Activated effector memory CD4-positive, alpha-beta T cell treated with Interleukin-2 at 50 U/mL for 16 hours (primary cell): Measurements from ENCODE around the gene RTN4RL1.
"Not testable (repeated sequence)": the region's sequence is repeated elsewhere in the genome, so short reads cannot be mapped to it uniquely, and the experiment has no call there.

Experiments
- DNase-seq: peaks from one replicate; pipeline ENCODE4 v3.0.0-alpha.2; 2020

Gene RTN4RL1

DNA sequence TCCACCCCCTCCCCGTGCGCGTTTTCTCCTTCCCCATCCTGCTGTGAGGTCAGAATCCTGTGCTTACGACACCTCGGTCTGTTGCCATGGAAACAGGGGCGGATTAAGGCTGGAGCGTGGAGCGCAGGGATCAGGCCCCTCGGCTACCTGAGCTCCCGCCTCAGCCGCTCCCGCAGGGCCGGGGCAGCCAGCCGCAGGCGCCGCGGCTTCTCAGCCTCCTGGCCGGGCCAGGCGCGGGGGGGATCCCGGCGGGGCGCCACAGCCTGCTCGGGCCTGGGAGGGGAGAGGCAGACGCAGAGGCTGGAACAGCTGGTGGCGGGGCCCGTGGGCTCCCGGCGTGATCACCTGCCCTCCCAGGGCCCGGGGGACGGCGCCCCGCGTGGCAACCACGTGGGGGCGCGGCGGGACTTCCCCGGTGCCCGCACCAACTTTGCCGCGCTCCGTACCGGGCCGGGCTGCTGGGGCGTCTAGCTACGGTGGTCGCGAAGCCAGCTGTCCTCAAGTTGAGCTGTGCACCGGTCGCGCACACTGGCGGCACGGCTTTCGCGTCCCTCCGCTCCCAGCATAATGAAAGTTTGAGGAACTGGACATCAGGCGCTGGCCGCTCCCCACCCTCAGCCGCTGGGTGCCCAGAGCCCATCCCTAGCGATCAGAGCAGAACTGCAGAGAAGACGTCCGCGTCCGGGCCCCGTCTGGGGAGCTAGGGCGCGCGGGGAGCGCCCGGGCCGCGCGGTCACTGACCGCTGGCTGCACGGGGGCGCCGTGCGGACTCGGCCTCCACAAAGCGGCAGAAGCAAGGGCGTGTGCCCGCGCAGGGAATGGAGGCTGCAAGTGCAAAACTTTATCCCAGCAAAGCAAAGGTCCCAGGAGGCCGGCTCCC, 1.2 kb downstream of the RTN4RL1 start:
- no peak for DNase-seq

- no peak for DNase-seq
Measured at GRCh38 chr17:2023256-2023655, 1.9 kb downstream of the RTN4RL1 start.

- DNase-seq = no peak
Measured at GRCh38 chr17:2022647-2023240, 2.4 kb downstream of the RTN4RL1 start.

DNA sequence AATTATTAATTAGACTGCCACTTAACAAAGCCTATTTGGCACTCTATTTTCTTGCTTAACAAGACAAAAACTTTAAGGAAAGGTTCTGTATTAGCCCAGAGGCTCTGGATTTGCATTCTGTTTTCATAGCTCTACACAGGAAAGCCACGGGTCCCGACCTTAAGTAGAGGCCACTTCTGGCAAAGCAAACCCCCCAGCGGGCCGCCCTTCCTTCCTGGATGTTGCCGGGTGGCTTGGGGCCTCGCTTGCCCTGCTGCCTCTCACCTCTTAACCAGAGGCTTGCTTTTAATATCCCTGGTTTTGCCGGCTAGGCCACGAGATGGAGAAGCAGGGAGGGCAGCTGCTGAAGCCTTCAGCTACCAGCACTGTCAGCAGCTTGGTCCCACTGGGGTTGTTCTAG, 4.4 kb downstream of the RTN4RL1 start:
- no peak for DNase-seq

GRCh38 chr17:2019723-2020122, 5.4 kb downstream of the RTN4RL1 start:
- DNase-seq = no peak

DNA sequence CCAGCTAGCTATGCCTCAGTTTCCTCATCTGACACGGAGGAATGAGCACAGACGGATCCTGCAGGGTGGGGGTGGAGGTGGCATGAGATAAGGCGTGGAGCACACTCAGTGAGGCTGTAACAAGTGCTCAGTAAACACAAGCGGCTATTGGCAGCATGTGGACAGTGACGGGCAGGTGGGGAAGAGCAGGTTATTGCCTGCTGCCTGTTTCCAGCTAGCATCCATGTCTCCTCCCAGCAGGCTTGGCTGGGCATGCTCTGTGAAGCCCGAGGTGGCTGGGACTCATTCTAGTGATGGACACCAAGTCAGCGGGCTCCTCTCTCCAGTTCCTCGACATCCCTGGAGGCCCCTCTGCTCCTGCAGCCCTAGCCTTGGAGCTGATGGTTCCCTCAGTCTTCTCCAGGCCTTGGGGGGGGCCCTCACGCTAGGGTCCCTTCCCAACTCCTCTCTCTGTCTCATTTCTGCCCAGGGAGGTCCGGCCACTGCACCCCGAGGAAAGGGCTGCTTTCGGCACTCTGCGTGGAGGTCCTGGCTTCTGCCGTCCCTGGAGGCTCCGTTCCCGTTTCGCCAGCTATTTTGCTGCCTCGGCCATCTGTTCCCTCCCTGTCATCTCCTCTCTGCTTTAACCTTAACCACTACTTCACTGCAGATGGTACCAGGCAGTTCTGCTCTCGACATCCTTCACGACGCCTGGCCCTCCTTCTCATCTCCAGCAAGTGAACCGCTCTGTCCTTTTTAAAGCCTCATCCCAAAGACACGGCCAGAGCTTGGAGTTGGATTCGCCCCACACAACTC, 6.2 kb downstream of the RTN4RL1 start:
- no peak for DNase-seq

- DNase-seq = no peak
Measured at GRCh38 chr17:2017274-2017941, 7.7 kb downstream of the RTN4RL1 start.

DNA sequence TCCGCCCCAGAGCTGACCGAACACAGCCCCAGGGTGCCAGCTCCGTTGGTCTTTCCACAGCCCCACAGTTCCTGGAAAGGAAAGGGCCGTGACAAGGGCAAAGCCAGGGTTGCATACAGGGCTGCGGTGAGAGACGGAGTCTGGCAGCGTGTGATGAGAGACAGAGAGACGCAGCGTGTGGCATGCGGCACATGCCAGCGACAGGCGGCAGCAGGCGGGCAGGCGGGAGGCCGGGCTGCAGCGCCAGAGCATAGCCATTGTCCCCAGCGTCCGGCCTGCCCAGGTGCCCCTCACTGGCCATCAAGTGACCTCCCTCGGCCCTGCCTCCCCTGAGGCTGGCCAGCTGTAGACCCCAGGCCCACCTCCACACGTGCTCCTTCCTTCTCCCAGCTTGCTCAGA, 8.6 kb downstream of the RTN4RL1 start:
- DNase-seq = no peak

DNA sequence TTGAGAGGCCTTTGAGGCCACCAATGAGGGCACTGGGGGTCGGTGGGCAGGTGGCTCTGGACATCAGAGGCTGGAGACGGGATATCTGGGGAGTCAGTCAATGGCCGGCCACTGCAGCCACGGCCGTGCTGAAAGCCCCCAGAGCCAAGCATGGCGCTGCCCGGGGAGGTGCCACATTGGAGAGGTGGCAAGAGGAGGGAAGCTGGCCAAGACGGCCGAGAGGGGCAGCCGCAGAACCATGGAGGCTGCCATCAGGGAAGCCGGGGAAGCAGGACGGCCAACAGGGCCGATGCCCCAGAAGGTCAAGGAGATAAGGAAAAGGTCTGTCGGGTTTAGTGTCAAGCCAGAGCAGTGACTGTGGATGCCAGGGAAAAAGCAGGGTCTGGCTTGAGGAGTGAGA, 9.8 kb downstream of the RTN4RL1 start:
- no peak for DNase-seq

DNA sequence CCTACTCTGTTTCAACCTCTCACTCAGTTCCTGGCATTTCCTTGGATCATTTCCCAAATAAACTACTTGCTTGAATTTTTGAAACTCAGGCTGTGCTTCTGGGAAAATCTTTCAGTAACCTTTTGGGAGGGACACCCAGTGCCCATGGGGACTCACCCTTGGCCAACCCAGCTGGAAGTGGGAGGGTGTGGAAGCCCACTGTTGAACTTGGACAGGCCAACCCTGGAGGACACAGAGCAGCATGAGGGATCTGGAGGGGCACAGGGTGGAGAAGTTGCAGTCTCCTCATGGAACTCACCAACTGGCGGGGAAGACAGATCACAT, 11.2 kb downstream of the RTN4RL1 start:
- DNase-seq = no peak

DNA sequence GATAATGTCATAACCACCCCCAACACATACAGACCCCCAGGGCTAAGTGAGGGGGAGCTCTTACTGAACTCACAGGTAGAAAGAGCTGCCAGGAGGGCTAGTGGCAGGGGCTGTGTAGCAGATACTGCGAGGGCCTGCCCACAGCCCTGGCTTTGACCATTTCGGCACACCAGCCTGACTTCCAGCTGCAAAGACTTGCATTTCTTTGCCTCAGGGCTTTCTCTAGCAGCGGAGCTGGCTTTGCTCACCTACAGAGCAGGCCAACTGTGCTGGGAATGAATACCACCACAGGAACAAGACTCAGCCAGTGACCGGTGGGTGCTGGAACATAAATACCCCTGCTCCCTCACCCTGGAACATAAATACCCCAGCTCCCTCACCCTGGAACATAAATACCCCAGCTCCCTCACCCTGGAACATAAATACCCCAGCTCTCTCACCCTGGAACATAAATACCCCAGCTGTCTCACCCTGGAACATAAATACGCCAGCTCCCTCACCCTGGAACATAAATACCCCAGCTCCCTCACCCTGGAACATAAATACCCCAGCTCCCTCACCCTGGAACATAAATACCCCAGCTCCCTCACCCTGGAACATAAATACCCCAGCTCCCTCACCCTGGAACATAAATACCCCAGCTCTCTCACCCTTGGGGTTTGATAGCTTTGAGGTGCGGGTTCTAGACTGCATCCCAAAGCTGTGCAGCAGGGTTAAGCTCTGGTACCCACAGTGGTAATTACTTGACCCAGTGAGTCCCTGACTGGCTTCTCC, 11.7 kb downstream of the RTN4RL1 start:
- not testable (repeated sequence) for DNase-seq

DNA sequence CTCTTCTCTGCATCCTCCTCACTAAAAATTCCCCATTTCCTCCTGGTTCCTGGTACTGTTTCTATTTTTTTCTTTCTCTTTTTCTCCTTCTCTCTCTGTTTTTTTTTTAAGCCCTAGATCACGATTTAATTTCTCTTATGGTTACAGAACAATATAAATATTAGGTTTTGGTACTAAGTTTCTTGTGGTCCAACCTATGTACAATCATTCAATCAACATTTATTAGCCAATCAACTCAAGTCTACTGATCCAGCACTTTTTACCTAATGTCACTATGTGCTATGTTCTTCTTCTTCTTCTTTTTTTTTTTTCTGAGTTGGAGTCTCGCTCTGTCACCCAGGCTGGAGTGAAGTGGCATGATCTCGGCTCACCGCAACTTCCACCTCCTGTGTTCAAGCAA, 12.6 kb downstream of the RTN4RL1 start:
- no peak for DNase-seq

GRCh38 chr17:2011411-2012371, 13.4 kb downstream of the RTN4RL1 start:
- no peak for DNase-seq

DNA sequence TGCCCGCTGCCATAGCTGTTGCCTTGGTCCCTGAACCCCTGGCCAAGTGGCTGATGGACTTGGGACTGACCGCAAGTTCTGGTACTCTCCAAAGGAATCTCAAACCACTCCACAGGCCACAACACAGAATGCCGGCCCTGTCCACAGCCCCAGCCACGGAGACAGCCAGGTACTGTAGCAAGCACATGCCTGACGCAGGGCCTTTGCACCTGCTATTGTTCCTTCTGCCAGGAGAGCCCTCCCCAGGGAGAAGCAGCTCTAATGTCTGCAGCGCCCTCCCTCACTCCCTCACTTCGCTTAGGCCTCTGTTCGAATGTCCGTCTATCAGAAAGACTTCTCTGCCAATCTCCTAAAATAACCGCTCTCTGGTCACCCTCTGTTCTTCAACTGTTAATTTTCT, 15.4 kb downstream of the RTN4RL1 start:
- DNase-seq = no peak

DNA sequence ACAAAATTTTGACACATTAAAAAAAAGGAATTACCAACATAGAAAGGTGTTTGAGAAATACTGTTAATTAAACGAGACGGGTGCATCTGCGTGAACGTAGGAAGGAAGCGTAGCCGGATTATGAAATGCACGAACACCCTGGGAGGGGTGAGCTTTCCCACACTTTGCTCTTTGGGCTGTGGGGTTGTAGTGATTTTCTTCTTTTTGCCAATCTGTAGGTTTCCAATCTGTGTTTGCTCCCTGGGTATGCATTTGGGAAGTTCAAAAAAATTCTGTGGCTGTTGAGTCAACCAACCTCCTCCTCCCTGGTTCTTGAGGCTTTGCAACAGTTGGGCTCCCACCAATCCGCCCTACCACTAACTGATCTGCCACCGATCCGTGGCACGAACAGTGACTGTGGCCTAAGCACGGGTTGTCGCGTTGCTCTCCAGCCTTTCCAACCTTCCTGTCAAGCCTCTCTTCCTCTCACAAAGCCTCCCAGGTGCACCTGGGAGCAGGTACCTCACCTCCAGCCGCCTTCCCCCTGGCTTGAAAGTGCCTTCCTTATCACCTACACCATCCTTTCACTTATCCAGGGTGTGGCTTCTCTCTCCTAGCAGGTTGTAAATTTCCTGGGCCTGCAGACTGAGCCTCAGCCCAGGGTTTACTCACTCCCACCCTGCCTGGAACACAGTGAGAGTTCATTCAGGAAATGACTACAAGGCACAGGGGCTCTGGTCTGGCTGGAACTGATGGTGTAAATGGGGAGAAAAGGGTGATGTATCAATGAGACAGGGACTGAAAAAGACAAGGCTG, 16.6 kb downstream of the RTN4RL1 start:
- DNase-seq = no peak

GRCh38 chr17:2004435-2004952, 20.6 kb downstream of the RTN4RL1 start:
- no peak for DNase-seq

DNA sequence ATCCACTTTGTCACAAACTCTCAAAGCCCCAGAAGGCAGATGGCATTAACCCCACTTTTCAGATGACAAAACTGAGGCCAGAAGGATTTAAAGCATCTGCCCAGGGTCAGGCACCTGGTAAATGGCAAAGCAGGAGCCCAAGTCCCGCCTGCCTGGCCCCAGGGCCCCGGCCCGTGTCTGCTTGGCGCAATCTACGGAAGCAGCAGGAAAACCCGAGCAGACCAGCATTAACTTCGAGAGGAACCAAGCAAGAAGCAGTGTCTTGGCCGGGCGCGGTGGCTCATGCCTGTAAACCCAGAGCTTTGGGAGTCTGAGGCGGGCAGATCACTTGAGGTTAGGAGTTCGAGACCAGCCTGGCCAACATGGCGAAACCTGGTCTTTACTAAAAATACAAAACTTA, 21.6 kb downstream of the RTN4RL1 start:
- no peak for DNase-seq

GRCh38 chr17:2002767-2003329, 22.3 kb downstream of the RTN4RL1 start:
- DNase-seq = no peak

DNA sequence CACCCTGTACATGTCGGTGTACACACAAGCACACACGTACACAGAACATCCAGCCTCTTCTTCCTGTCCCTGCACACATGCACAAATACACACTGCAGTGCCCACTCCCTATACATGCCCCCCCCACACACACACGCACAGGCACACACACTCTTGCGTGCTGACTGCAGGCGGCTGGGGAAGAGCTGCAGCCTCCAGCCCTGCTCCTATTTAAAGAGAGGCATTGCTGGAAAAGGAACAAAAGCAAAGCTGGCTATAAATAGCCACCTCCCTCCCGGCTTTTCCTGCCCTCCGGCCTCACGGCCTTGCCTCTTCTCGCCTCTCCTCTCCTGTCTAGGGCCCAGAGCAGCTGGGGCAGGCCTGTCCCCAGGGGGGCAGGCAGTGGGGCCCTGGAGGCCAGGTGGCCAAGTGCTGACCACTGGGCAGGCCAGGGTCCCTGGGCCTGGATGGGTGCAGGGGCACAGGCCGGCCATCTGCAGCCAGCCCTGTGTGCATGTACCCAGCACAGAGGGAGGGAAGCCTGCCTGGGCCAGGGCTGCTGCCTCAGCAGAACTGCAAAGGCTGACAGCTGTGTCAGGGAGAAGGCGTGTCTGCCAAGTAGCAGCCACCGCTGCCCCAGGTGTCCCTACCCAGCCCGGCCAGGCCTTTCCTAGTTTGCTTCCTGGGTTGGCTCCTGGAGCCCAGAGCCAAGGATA, 25.4 kb downstream of the RTN4RL1 start:
- DNase-seq = no peak
